Measurements from ENCODE around the gene SLC2A13. TPM values are rescaled to one million over a fixed set of nuclear protein-coding genes. Genes with fewer than 3 reads are reported as not detected.
"Not testable (repeated sequence)": the region's sequence is repeated elsewhere in the genome, so short reads cannot be mapped to it uniquely, and the experiment has no call there.

The SLC2A13 gene
- total RNA-seq, 1 donor from 2014 or later = 3.9 TPM

DNA sequence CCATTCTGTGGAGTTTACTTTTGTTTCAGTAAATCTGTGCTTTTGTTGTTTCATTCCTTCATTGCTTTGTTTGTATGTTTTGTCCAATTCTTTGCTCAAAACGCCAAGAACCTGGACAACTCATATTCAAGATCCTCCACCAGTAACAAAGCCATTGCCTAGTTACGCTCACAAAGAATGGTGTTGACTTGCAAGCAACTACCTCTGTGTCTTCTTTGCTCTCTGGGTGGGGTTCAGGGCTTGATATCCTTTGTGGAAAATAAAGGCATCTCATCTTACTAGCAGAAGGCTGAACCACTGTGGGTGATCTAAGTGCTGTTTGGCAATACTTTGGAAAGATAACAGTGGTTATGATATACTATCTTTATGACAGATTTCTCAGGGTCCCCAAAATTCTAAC is 252.9 kb downstream of the SLC2A13 start:
- FAIRE-seq = no peak
- Histone ChIP-seq H3K27me3 (ENCODE audit: control insufficient read depth, insufficient read depth, low read length) (no peaks in the 10 kb centered on the region), H3K4me3 (ENCODE audit: low read depth, low read length) (no peak overlapping the region), H3K36me3 (ENCODE audit: control insufficient read depth, insufficient read depth, low read length) (no peaks in the 10 kb centered on the region)
- TF ChIP-seq, protein P1, sequence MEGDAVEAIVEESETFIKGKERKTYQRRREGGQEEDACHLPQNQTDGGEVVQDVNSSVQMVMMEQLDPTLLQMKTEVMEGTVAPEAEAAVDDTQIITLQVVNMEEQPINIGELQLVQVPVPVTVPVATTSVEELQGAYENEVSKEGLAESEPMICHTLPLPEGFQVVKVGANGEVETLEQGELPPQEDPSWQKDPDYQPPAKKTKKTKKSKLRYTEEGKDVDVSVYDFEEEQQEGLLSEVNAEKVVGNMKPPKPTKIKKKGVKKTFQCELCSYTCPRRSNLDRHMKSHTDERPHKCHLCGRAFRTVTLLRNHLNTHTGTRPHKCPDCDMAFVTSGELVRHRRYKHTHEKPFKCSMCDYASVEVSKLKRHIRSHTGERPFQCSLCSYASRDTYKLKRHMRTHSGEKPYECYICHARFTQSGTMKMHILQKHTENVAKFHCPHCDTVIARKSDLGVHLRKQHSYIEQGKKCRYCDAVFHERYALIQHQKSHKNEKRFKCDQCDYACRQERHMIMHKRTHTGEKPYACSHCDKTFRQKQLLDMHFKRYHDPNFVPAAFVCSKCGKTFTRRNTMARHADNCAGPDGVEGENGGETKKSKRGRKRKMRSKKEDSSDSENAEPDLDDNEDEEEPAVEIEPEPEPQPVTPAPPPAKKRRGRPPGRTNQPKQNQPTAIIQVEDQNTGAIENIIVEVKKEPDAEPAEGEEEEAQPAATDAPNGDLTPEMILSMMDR (IDR thresholded peaks at IDR 0.05; ENCODE audit: insufficient read depth, low read length, severe bottlenecking) = no peak
- DNase-seq (ENCODE audit: low read depth) = no peak

DNA sequence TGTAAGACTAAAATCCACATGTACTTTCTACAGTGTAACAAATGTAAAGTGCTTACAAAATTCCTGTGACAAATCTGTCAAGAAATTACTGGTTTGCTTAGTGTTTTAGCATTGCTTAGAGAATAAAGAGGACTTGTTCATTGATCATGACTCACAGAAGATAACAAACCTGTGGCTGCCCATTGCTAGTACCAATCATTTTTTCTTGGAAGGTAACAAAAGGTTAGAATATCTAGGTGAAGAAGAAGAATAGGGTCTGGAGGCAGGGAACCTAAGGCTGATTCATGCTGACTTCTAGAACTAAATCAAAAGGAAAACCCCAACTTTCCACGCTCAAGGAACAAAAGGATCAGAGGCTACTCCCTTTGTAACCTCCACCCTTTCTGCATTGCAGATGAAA is 253.5 kb downstream of the SLC2A13 start:
- H3K36me3 ChIP-seq (ENCODE audit: control insufficient read depth, insufficient read depth, low read length) = no peaks in the 10 kb centered on the region
- peak; percentile 54 for DNase-seq (ENCODE audit: low read depth)
- H3K4me3 ChIP-seq (ENCODE audit: low read depth, low read length) = no peak overlapping the region
- no peaks in the 10 kb centered on the region for H3K27me3 ChIP-seq (ENCODE audit: control insufficient read depth, insufficient read depth, low read length)
- no peak for FAIRE-seq
- TF ChIP-seq, protein P1 (IDR thresholded peaks at IDR 0.05; ENCODE audit: insufficient read depth, low read length, severe bottlenecking) = no peak

DNA sequence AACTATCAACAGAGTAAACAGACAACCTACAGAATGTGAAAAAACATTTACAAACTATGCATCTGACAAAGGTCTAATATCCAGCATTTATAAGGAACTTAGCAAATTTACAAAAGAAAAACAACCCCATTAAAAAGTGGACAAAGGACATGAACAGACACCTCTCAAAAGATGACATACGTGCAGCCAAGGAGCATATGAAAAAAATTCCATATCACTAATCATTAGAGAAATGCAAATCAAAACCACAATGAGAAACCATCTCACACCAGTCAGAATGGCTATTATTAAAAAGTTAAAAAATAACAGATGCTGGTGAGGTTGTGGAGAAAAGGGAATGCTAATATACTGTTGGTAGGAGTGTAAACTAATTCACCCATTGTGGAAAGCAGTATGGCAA is 257.7 kb downstream of the SLC2A13 start:
- not testable (repeated sequence) for FAIRE-seq; DNase-seq (ENCODE audit: low read depth); H3K36me3 ChIP-seq (ENCODE audit: control insufficient read depth, insufficient read depth, low read length); H3K27me3 ChIP-seq (ENCODE audit: control insufficient read depth, insufficient read depth, low read length); H3K4me3 ChIP-seq (ENCODE audit: low read depth, low read length)

DNA sequence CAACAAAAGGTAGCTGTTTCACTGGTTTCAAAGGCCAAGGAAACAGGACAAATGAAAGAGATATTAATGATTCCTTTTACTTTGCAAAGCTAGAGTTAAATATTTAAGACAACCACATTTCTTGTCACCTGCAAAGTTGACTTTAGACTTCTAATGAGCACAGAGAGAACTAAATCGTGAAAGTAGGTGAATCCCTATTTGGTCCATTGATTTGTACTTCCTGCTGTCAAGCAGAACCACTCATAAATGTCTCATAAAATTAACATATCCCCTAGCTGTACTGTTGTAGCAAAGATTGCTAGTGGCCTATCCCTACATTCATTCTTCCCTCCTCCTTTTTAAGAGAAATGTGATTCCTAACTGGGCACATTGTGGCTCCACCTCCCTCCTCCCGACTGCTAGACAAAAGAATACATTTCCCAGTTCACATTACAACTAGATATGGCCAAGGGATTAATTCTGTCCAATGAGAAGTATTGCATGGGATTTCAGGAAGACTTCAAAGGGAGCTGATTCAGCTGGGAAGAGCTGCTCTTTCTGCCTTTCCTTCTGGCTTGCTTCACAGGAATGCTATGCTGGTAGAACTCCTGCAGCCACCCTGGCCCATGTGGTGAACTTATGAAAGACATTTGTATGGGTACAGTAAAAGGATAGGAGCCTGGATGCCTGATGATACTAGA is 258.8 kb downstream of the SLC2A13 start:
- FAIRE-seq (no peak), DNase-seq (ENCODE audit: low read depth) (peak; percentile 5)
- TF ChIP-seq, protein P1 (IDR thresholded peaks at IDR 0.05; ENCODE audit: insufficient read depth, low read length, severe bottlenecking) = no peak

DNA sequence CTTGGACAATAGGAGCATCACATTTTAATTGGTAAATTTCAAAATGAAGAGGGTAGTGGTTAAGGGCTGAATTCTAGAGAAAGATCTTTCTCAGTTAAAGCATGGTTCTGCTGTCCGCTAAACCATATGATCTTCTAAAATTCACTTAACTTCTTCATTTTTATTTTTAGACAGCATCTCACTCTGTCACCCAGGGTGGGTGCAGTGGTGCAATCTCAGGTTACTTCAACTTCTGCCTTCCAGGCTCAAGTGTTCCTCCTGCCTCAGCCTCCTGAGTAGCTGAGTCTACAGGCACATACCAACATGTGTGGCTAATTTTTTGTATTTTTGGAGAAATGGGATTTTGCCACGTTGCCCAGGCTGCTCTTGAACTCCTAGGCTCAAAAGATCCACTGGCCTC is 259.6 kb downstream of the SLC2A13 start:
- Histone ChIP-seq H3K4me3 (ENCODE audit: low read depth, low read length) (no peak overlapping the region), H3K27me3 (ENCODE audit: control insufficient read depth, insufficient read depth, low read length) (no peaks in the 10 kb centered on the region), H3K36me3 (ENCODE audit: control insufficient read depth, insufficient read depth, low read length) (no peaks in the 10 kb centered on the region)
- TF ChIP-seq, protein P1 (IDR thresholded peaks at IDR 0.05; ENCODE audit: insufficient read depth, low read length, severe bottlenecking) = no peak
- FAIRE-seq (no peak), DNase-seq (ENCODE audit: low read depth) (no peak)

More for the DNA sequence above, 258.8 kb downstream of the SLC2A13 start:
- no peaks in the 10 kb centered on the region for H3K36me3 ChIP-seq (ENCODE audit: control insufficient read depth, insufficient read depth, low read length)
- no peaks in the 10 kb centered on the region for H3K27me3 ChIP-seq (ENCODE audit: control insufficient read depth, insufficient read depth, low read length)
- no peak overlapping the region for H3K4me3 ChIP-seq (ENCODE audit: low read depth, low read length)

DNA sequence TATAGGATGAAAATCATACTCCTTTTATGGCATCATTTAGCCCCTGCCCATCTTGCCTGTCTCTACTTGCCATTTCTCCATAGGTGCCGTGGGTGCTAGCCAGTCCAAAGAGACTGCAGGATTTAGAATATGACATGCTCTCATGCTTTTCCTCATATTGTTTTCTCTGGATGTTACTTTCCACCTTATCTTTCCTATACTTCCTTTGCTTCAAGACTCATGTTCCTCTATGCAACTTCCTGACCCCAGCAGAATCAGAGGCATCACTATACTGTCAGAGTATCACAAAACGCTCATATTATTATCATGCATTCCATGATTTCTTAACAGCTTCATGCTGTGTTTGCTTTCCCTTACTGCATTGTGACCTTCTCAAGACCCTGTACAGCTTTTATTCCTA is 265.5 kb downstream of the SLC2A13 start:
- no peaks in the 10 kb centered on the region for H3K36me3 ChIP-seq (ENCODE audit: control insufficient read depth, insufficient read depth, low read length)
- no peak for FAIRE-seq
- no peak overlapping the region for H3K4me3 ChIP-seq (ENCODE audit: low read depth, low read length)
- TF ChIP-seq, protein P1 (IDR thresholded peaks at IDR 0.05; ENCODE audit: insufficient read depth, low read length, severe bottlenecking) = no peak
- no peaks in the 10 kb centered on the region for H3K27me3 ChIP-seq (ENCODE audit: control insufficient read depth, insufficient read depth, low read length)
- no peak for DNase-seq (ENCODE audit: low read depth)
